ENCODE results near the gene OXA1L. TPM values are rescaled to one million over a fixed set of nuclear protein-coding genes. Genes with fewer than 3 reads are reported as not detected.

Gene OXA1L
- total RNA-seq, 1 experiment from 2014 or later: 146 TPM

DNA sequence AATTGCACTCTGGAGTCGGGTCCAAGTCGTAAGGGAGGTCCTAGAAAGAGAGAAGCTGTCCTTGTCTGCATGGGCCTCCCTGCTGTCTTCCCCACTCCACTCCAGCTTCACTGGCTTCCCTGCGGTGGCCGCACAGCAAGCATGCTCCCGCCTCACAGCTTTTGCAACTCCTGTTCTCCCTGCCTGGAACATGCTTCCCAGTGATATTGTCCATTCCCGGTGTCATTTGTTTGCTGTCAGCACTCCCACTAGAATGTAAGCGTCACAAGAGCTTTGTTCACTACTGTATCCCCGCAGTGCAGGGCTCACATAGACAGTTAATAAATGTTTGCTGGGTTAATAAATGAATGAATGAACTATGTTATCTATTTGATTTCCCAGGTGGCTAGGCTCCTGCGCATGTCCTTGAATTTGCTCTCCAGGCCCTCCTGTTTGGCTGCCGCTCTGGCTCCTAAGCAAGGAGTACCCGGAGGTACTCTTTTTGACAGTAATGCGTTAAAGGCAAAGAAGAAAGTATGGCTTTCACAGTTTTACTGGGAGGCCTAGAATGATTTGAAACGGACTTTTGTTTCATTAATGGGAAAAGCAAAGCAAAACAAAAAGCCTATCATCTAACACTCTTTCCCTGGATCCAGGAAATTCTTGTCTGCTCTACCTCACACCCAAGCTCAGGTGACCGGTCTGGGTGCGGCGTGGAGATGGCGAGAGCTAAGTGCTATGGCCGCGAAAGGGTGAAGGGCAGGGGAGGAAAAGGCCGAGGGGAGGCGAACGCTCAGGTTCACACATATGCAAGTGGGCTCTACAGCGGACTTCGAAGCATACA lies 54.9 kb downstream of the OXA1L start:
- Histone ChIP-seq H4K20me1 (ENCODE audit: insufficient read depth) (no peaks in the 10 kb centered on the region), H2AFZ (ENCODE audit: low read depth, low read length, poor library complexity, severe bottlenecking) (no peak overlapping the region), H3K79me2 (ENCODE audit: insufficient read depth, low read length) (no peaks in the 10 kb centered on the region), H3K4me2 (ENCODE audit: low read length) (no peak overlapping the region), H3K4me1 (ENCODE audit: control insufficient read depth in 1 of 2, insufficient read depth in 2 of 2, low read length in 2 of 2) (peaks cover 7 to 35% of the 10 kb centered on the region in 2 experiments), H3K9me3 (ENCODE audit: control insufficient read depth in 1 of 2, insufficient read depth in 1 of 2, low read depth in 1 of 2, low read length in 2 of 2) (no peaks in the 10 kb centered on the region), H3K27me3 (ENCODE audit: insufficient read depth, low read length) (no peaks in the 10 kb centered on the region), H3K4me3 (replicated peaks in 1 of 2; ENCODE audit: low read depth in 1 of 2, low read length in 2 of 2) (no peak overlapping the region), H3K36me3 (ENCODE audit: control insufficient read depth in 1 of 2, insufficient read depth in 2 of 2, low read length in 2 of 2) (no peaks in the 10 kb centered on the region), H3K27ac (ENCODE audit: low read depth, low read length) (no peak overlapping the region), H3K9ac (ENCODE audit: low read length) (no peak overlapping the region), H3K9me2 (ENCODE audit: insufficient read depth) (no peaks in the 10 kb centered on the region)
- no peak for DNase-seq (ENCODE audit: low read depth, low spot score)
- intact Hi-C loops (cut with micrococcal nuclease): loop anchor here (2.0 kb wide), 3 partner anchors 79 to 265 kb away; partner anchors contain the start of gene AJUBA
- ATAC-seq: no peak
- BruUV-seq (replicated peaks): no TSS peak
- CTCF ChIA-PET: interaction anchor here (1.4 to 2.1 kb wide), 2 partner anchors 164 to 169 kb away, joined by 5 to 8 read pairs; no protein-coding TSS in a partner anchor
- no peak for TF ChIP-seq ATF3 (IDR thresholded peaks at IDR 0.05)
- no peak for TF ChIP-seq ZFX (IDR thresholded peaks at IDR 0.05)
- TF ChIP-seq JUND (IDR thresholded peaks at IDR 0.05): no peak
- TF ChIP-seq, protein P1, sequence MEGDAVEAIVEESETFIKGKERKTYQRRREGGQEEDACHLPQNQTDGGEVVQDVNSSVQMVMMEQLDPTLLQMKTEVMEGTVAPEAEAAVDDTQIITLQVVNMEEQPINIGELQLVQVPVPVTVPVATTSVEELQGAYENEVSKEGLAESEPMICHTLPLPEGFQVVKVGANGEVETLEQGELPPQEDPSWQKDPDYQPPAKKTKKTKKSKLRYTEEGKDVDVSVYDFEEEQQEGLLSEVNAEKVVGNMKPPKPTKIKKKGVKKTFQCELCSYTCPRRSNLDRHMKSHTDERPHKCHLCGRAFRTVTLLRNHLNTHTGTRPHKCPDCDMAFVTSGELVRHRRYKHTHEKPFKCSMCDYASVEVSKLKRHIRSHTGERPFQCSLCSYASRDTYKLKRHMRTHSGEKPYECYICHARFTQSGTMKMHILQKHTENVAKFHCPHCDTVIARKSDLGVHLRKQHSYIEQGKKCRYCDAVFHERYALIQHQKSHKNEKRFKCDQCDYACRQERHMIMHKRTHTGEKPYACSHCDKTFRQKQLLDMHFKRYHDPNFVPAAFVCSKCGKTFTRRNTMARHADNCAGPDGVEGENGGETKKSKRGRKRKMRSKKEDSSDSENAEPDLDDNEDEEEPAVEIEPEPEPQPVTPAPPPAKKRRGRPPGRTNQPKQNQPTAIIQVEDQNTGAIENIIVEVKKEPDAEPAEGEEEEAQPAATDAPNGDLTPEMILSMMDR (IDR thresholded peaks at IDR 0.05 in 2 of 3, conservative IDR thresholded peaks at IDR 0.05 in 1 of 3; ENCODE audit: borderline replicate concordance in 1 of 3, insufficient read depth in 1 of 3, low read depth in 2 of 3, low read length in 2 of 3): no peak
- RAD21 ChIA-PET (ENCODE audit: low non-redundant PET in 1 of 2, low total read pairs in 2 of 2, uncharacterized antibody in 2 of 2, unreplicated experiment in 2 of 2): interaction anchor here in 1 of 2 experiments (1.1 kb wide), 1 partner anchor 10 kb away, joined by 4 read pairs; no protein-coding TSS in a partner anchor
- POLR2A ChIA-PET: interaction anchor here (0.6 to 1.6 kb wide), 2 partner anchors 8 to 288 kb away, joined by 3 to 6 read pairs; no protein-coding TSS in a partner anchor
